ENCODE measurements around the gene CCDC167. TPM values are rescaled to one million over a fixed set of nuclear protein-coding genes. Genes with fewer than 3 reads are reported as not detected.

Gene CCDC167
- total and polyA plus RNA-seq, 12 donors: 17.5 to 103 (median 24.2) TPM

DNA sequence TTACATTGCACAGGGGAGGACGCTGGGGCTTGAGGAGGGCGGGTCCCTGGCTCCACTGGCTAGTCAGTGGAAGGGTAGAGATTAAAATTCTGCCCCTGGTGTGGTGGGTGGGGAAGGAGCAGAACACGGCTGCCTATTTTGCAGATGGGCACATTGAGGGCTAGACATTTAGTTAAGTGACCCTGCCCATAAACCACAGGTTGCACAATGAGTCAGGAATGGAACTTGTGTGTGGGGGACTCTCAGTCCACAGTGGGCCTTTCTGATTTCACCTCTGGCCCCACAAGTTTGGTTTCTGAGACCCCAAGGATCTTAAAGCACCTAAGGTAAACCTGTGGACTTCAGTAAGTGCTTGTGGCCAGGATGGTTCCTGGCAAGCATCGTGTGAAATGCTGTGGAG lies 22.0 kb upstream of the CCDC167 start:
- Histone ChIP-seq H3K4me3 (no peak overlapping the region), H3K36me3 (no peaks in the 10 kb centered on the region), H3K27me3 (peaks cover 0 to 43% (median 15%) of the 10 kb centered on the region in 7 donors), H3K9me3 (no peaks in the 10 kb centered on the region), H3K27ac (no peak overlapping the region), H3K4me1 (no peaks in the 10 kb centered on the region)
- ATAC-seq (no peak), DNase-seq (no peak)
- intact Hi-C loops (cut with DNase I): no loop called here
- WGBS, 2 donors: 61 to 66% methylated on average over 4 of the region's 4 CpGs
- TF ChIP-seq, protein P1, sequence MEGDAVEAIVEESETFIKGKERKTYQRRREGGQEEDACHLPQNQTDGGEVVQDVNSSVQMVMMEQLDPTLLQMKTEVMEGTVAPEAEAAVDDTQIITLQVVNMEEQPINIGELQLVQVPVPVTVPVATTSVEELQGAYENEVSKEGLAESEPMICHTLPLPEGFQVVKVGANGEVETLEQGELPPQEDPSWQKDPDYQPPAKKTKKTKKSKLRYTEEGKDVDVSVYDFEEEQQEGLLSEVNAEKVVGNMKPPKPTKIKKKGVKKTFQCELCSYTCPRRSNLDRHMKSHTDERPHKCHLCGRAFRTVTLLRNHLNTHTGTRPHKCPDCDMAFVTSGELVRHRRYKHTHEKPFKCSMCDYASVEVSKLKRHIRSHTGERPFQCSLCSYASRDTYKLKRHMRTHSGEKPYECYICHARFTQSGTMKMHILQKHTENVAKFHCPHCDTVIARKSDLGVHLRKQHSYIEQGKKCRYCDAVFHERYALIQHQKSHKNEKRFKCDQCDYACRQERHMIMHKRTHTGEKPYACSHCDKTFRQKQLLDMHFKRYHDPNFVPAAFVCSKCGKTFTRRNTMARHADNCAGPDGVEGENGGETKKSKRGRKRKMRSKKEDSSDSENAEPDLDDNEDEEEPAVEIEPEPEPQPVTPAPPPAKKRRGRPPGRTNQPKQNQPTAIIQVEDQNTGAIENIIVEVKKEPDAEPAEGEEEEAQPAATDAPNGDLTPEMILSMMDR (IDR thresholded peaks at IDR 0.05): no peak

DNA sequence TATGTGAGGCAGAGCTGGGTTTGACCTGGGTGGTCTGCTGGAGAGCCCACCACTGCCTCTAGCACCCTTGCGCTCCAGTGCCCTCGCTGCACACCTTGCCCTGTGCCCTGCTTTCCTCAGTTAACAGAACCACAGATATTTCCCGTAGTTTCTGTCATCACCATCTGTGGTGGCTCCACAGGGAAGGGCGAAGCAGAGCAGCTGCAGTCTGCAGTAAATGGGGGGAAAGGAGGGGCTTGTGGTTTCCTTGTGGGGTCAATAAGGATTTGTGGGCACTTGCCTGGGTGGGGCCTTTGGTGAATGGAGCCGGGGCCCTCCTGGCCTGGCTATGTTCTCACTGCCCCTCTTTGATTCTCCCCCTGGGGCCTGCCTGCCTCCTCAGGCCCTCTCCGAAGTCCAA lies 21.2 kb upstream of the CCDC167 start:
- Histone ChIP-seq H3K36me3 (no peaks in the 10 kb centered on the region), H3K4me1 (peaks cover 0 to 7% (median 4%) of the 10 kb centered on the region in 9 donors), H3K27me3 (peaks cover 0 to 37% (median 20%) of the 10 kb centered on the region in 7 donors), H3K4me3 (no peak overlapping the region), H3K9me3 (no peaks in the 10 kb centered on the region), H3K27ac (no peak overlapping the region)
- intact Hi-C loops (cut with DNase I): no loop called here
- no peak for DNase-seq
- no peak for ATAC-seq
- 56 to 78% methylated on average over 6 of the region's 6 CpGs for WGBS, 2 donors
- TF ChIP-seq, protein P1 (IDR thresholded peaks at IDR 0.05): no peak

DNA sequence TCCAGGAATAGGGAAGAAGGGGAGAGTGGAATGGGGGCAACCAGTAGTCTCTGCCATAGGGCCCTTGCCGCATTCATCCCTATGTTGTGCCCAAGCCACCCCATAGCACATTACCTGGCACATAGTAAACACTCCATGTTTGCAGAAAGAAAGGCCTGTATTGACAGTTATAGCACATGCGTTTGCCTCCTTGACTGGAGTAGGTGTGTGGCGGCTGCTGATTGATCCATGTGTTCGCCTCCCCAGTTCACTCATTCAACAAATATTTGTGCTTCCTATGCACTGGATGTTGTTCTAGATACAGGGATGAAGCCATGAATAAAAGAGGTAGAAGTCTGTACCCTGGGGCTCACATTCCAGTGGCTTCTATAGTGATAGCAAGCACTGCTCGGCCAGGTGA lies 19.8 kb upstream of the CCDC167 start:
- H3K4me1 ChIP-seq: peaks cover 0 to 18% (median 7%) of the 10 kb centered on the region in 9 donors
- 94 to 99% methylated on average over 5 of the region's 5 CpGs for WGBS, 2 donors
- no peak overlapping the region for H3K27ac ChIP-seq
- TF ChIP-seq, protein P1 (IDR thresholded peaks at IDR 0.05): no peak
- intact Hi-C loops (cut with DNase I): no loop called here
- H3K4me3 ChIP-seq: no peak overlapping the region
- no peaks in the 10 kb centered on the region for H3K9me3 ChIP-seq
- H3K27me3 ChIP-seq: peaks cover 0 to 38% (median 26%) of the 10 kb centered on the region in 7 donors
- ATAC-seq (no peak), DNase-seq (no peak)
- H3K36me3 ChIP-seq: no peaks in the 10 kb centered on the region

DNA sequence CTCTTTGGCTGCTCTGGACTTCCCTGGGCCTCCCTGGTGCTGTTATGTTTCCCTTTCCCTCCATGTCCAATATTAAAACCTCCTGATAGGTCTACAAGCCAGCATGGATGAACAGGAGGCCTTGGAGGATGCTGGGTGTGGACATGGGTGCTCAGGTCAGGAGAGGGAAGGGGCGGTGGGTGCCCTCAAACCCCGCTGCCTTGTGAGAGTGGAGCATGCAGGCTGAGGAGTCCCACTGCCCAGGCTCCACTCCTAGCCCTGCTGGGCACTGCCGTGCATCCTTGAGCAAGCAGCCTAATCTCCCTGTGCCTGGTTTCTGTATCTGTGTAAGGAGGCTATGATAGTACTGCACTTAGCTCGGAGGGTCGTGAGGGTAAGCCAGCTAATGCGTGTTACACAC lies 18.4 kb upstream of the CCDC167 start:
- H3K4me1 ChIP-seq: peaks cover 0 to 18% (median 7%) of the 10 kb centered on the region in 9 donors
- ATAC-seq (no peak), DNase-seq (no peak)
- intact Hi-C loops (cut with DNase I): no loop called here
- H3K4me3 ChIP-seq: peak overlapping the region in 1 of 10 donors; percentile 17
- H3K36me3 ChIP-seq: no peaks in the 10 kb centered on the region
- no peaks in the 10 kb centered on the region for H3K9me3 ChIP-seq
- WGBS, 2 donors: 80% methylated on average over 6 of the region's 6 CpGs
- peaks cover 4 to 47% (median 37%) of the 10 kb centered on the region in 7 donors for H3K27me3 ChIP-seq
- H3K27ac ChIP-seq: peak overlapping the region in 1 of 10 donors; percentile 83
- TF ChIP-seq, protein P1 (IDR thresholded peaks at IDR 0.05): no peak
